HepG2 (cell line): ENCODE results near the gene PPP2R5D. TPM values are rescaled to one million over a fixed set of nuclear protein-coding genes. Genes with fewer than 3 reads are reported as not detected.

Experiments
- DNMT1 ChIP-seq: sonication (generic); formaldehyde crosslinking; IDR thresholded peaks from 2 replicates; pipeline ENCODE4 v1.5.1; 2020; ENCODE audit warnings: mild to moderate bottlenecking, missing genetic modification reagents
- EEA1 ChIP-seq: sonication (generic); formaldehyde crosslinking; IDR thresholded peaks from 2 replicates; pipeline ENCODE4 v1.5.1; 2020; ENCODE audit warnings: mild to moderate bottlenecking, missing genetic modification reagents, borderline replicate concordance
- FIP1L1 ChIP-seq: fragments of 200-400 bp; formaldehyde crosslinking; IDR thresholded peaks from 2 replicates; pipeline ENCODE4 v1.6.1; 2018; ENCODE audit warnings: low read depth, mild to moderate bottlenecking, low read length, moderate library complexity, borderline replicate concordance; ENCODE audit not compliant: insufficient read depth
- HINFP ChIP-seq: sonication (generic); formaldehyde crosslinking; IDR thresholded peaks from 2 replicates; pipeline ENCODE4 v1.4.0; 2020; ENCODE audit warnings: low read depth, mild to moderate bottlenecking, missing genetic modification reagents
- KLF16 ChIP-seq, 2 experiments: sonication (generic) in 1 of 2; formaldehyde crosslinking in 1 of 2; IDR thresholded peaks; 2 replicates each; pipeline versions ENCODE4 v1.6.1 to v1.8.0; 2016 to 2023; ENCODE audit warnings: missing genetic modification reagents in 2 of 2, missing compliant biosample characterization in 1 of 2
- MBNL3 ChIP-seq: fragments of 250-450 bp; sonication (Bioruptor Pico); conservative IDR thresholded peaks from 2 replicates; pipeline ENCODE4 v1.8.0; 2022; ENCODE audit warnings: mild to moderate bottlenecking, inconsistent platforms
- PAXIP1 ChIP-seq: sonication (generic); formaldehyde crosslinking; conservative IDR thresholded peaks from 2 replicates; pipeline ENCODE4 v1.4.0; 2020; ENCODE audit warnings: mild to moderate bottlenecking, missing genetic modification reagents, moderate library complexity
- SNRNP70 ChIP-seq: fragments of 200-400 bp; formaldehyde crosslinking; IDR thresholded peaks from 2 replicates; pipeline ENCODE4 v1.6.1; 2017; ENCODE audit warnings: mild to moderate bottlenecking, low read depth, low read length, moderate library complexity
- STAT6 ChIP-seq: sonication (generic); formaldehyde crosslinking; IDR thresholded peaks from 2 replicates; pipeline ENCODE4 v1.4.0; 2020; ENCODE audit warnings: missing genetic modification reagents, mild to moderate bottlenecking, borderline replicate concordance
- TFAP4 ChIP-seq: sonication (generic); IDR thresholded peaks from 2 replicates; pipeline ENCODE4 v1.6.1; 2016; ENCODE audit warnings: low read depth, borderline replicate concordance
- XBP1 ChIP-seq: sonication (generic); formaldehyde crosslinking; IDR thresholded peaks from 2 replicates; pipeline ENCODE4 v1.5.0; 2020; ENCODE audit warnings: missing genetic modification reagents
- ZBTB42 ChIP-seq: sonication (generic); formaldehyde crosslinking; IDR thresholded peaks from 2 replicates; pipeline ENCODE4 v1.5.0; 2020; ENCODE audit warnings: mild to moderate bottlenecking, missing genetic modification reagents
- ZFP82 ChIP-seq: sonication (generic); formaldehyde crosslinking; IDR thresholded peaks from 2 replicates; pipeline ENCODE4 v1.5.1; 2020; ENCODE audit warnings: mild to moderate bottlenecking, missing genetic modification reagents, borderline replicate concordance
- ZNF317 ChIP-seq: sonication (generic); formaldehyde crosslinking; IDR thresholded peaks from 2 replicates; pipeline ENCODE4 v1.5.0; 2020; ENCODE audit warnings: mild to moderate bottlenecking, missing genetic modification reagents
- ZNF468 ChIP-seq: sonication (generic); formaldehyde crosslinking; IDR thresholded peaks from 2 replicates; pipeline ENCODE4 v1.8.0; 2022; ENCODE audit warnings: mild to moderate bottlenecking, moderate library complexity, missing genetic modification reagents
- ZNF503 ChIP-seq: sonication (generic); formaldehyde crosslinking; IDR thresholded peaks from 2 replicates; pipeline ENCODE4 v1.4.0; 2020; ENCODE audit warnings: missing genetic modification reagents
- ZNF577 ChIP-seq: sonication (generic); formaldehyde crosslinking; IDR thresholded peaks from 2 replicates; pipeline ENCODE4 v1.4.0; 2020; ENCODE audit warnings: mild to moderate bottlenecking, low read depth, missing genetic modification reagents, borderline replicate concordance
- ZNF749 ChIP-seq: sonication (generic); formaldehyde crosslinking; IDR thresholded peaks from 2 replicates; pipeline ENCODE4 v1.8.0; 2022; ENCODE audit warnings: mild to moderate bottlenecking, missing genetic modification reagents, moderate library complexity, borderline replicate concordance
- polyA plus RNA-seq, 8 experiments: library from polyadenylated mRNA; depleted of rRNA in 3 of 8; stranded (reverse) in 7 of 8; unstranded in 1 of 8; fragments of >200 nt; fragmentation: Illumina TruSeq in 4 of 8; extraction: Trizol in 4 of 8; gene quantifications; 2 replicates each; pipeline versions ENCODE4 v1.2.1 to v1.2.3, GENCODE V29; 2011 to 2016; ENCODE audit warnings: low read depth in 4 of 8, missing spikeins in 1 of 8, mixed read lengths in 1 of 8; ENCODE audit not compliant: insufficient read depth in 1 of 8
- total RNA-seq, 5 experiments: library from RNA; depleted of rRNA; stranded (reverse); fragments of >200 nt; fragmentation: Illumina TruSeq; extraction: Trizol; gene quantifications; 2 replicates each; pipeline ENCODE4 v1.2.3, GENCODE V29; 2016; ENCODE audit warnings: low read depth in 1 of 5

Gene PPP2R5D
- total and polyA plus RNA-seq, 2 of the 13 experiments (the other 11 are each of a cell fraction or from before 2014, with no cell fraction given), result 53.7 to 60.4 TPM

GRCh38 chr6:43013843-43014433, 29.6 kb downstream of the PPP2R5D start, which contains the start of the genes KLHDC3 and MEA1 (continued):
- peak; percentile 61; the same call in 1 of the 2 replicates for TF ChIP-seq STAT6 (CRISPR knock-in tag)
- TF ChIP-seq ZBTB42, result no peak
- TF ChIP-seq ZNF577, result no peak
- peak; percentile 91 for TF ChIP-seq TFAP4
- peak; percentile 42; the same call in 1 of the 2 replicates for TF ChIP-seq PAXIP1 (CRISPR knock-in tag)
- TF ChIP-seq HINFP (CRISPR knock-in tag), result peak; percentile 40; the same call in 1 of the 2 replicates
- no peak for TF ChIP-seq SNRNP70
- TF ChIP-seq ZNF503, result no peak
- peak in 1 of 2 experiments; percentile 56; a peak in 2 of 4 replicates for TF ChIP-seq KLF16 (CRISPR knock-in tag; IDR thresholded peaks at IDR 0.05)
- no peak; the same call in 1 of the 2 replicates for TF ChIP-seq EEA1 (CRISPR knock-in tag)
- no peak for TF ChIP-seq ZNF468 (CRISPR knock-in tag)
- no peak for TF ChIP-seq ZNF317 (CRISPR knock-in tag)
- TF ChIP-seq XBP1 (CRISPR knock-in tag), result no peak
- TF ChIP-seq ZNF749 (CRISPR knock-in tag), result no peak; the same call in 1 of the 2 replicates
- no peak for TF ChIP-seq DNMT1 (CRISPR knock-in tag)
- TF ChIP-seq MBNL3, result no peak
- no peak for TF ChIP-seq ZFP82 (CRISPR knock-in tag)
- TF ChIP-seq FIP1L1, result 0 out of 2 replicates have a peak, but pooled peaks have one; percentile 48
